Activated CD8-positive, alpha-beta memory T cell treated with anti-CD3 and anti-CD28 coated beads, Interleukin-2, amount 50 U/mL, for 1 hour (primary cell): ENCODE results near the gene RBL2.
"Not testable (repeated sequence)": the region's sequence is repeated elsewhere in the genome, so short reads cannot be mapped to it uniquely, and the experiment has no call there.

Source experiments
- DNase-seq: peaks from one replicate; pipeline ENCODE4 v3.0.0-alpha.2; 2020; ENCODE audit errors: extremely low read depth

RBL2 gene

GRCh38 chr16:53504665-53505064, 70.4 kb downstream of the RBL2 start:
- DNase-seq: no peak

GRCh38 chr16:53506254-53506653, 72.0 kb downstream of the RBL2 start:
- no peak for DNase-seq

GRCh38 chr16:53507464-53508179, 73.4 kb downstream of the RBL2 start:
- DNase-seq: no peak

- DNase-seq: no peak
Measured at GRCh38 chr16:53509906-53510703, 75.8 kb downstream of the RBL2 start.

GRCh38 chr16:53510704-53511070, 76.4 kb downstream of the RBL2 start:
- no peak for DNase-seq

GRCh38 chr16:53511084-53511402, 76.8 kb downstream of the RBL2 start:
- DNase-seq: no peak

GRCh38 chr16:53511403-53512280, 77.4 kb downstream of the RBL2 start:
- DNase-seq: no peak

- DNase-seq: not testable (repeated sequence)
Measured at GRCh38 chr16:53512795-53513194, 78.5 kb downstream of the RBL2 start.

GRCh38 chr16:53515259-53515658, 81.0 kb downstream of the RBL2 start:
- no peak for DNase-seq

- no peak for DNase-seq
Measured at GRCh38 chr16:53515811-53516210, 81.5 kb downstream of the RBL2 start.

- DNase-seq: no peak
Measured at GRCh38 chr16:53517851-53518250, 83.6 kb downstream of the RBL2 start.

- DNase-seq: peak; percentile 34
Measured at GRCh38 chr16:53518550-53519416, 84.5 kb downstream of the RBL2 start.

- no peak for DNase-seq
Measured at GRCh38 chr16:53519417-53520091, 85.3 kb downstream of the RBL2 start.

GRCh38 chr16:53523126-53523804, 89.0 kb downstream of the RBL2 start:
- DNase-seq: no peak

- DNase-seq: no peak
Measured at GRCh38 chr16:53523971-53524548, 89.8 kb downstream of the RBL2 start.

GRCh38 chr16:53528797-53529196, 94.5 kb downstream of the RBL2 start:
- DNase-seq: no peak

GRCh38 chr16:53529513-53529912, 95.2 kb downstream of the RBL2 start:
- DNase-seq: no peak

- no peak for DNase-seq
Measured at GRCh38 chr16:53530046-53530445, 95.8 kb downstream of the RBL2 start.

- no peak for DNase-seq
Measured at GRCh38 chr16:53530741-53531140, 96.5 kb downstream of the RBL2 start.

GRCh38 chr16:53534206-53534605, 99.9 kb downstream of the RBL2 start:
- DNase-seq: no peak
